SU-DHL-6 (cell line): Measurements from ENCODE around the gene LIFR.

Experiments used
- H2AFZ ChIP-seq: fragments of 200-600 bp; sonication (generic); 2 replicates; pipeline ENCODE4 v1.6.1; 2014; ENCODE audit warnings: low read depth, mild to moderate bottlenecking, moderate library complexity, mixed read lengths, antibody characterized with exemption, low read length; ENCODE audit not compliant: severe bottlenecking
- H3F3A ChIP-seq: fragments of 200-600 bp; shearing (Covaris generic); 2 replicates; pipeline ENCODE4 v1.6.0; 2016; ENCODE audit warnings: antibody characterized with exemption, mild to moderate bottlenecking; ENCODE audit not compliant: insufficient read depth
- H3K27ac ChIP-seq: fragments of 200-600 bp; sonication (generic); 2 replicates; pipeline ENCODE4 v1.5.1; 2016; ENCODE audit warnings: low read depth, mild to moderate bottlenecking, low read length, moderate library complexity, mixed read lengths
- H3K27me3 ChIP-seq: fragments of 200-600 bp; sonication (generic), shearing (Covaris generic); 2 replicates; pipeline ENCODE4 v1.6.0; 2014; ENCODE audit warnings: mild to moderate bottlenecking, low read length
- H3K36me3 ChIP-seq: fragments of 200-600 bp; sonication (generic); 2 replicates; pipeline ENCODE4 v1.6.1; 2014; ENCODE audit warnings: mild to moderate bottlenecking, low read length, mixed read lengths
- H3K4me2 ChIP-seq: fragments of 300-600, 200-600 bp; shearing (Covaris generic), sonication (generic); 2 replicates; pipeline ENCODE4 v1.6.0; 2014; ENCODE audit warnings: low read length, low read depth, mild to moderate bottlenecking; ENCODE audit not compliant: poor library complexity, severe bottlenecking
- H3K4me3 ChIP-seq: fragments of 200-600 bp; sonication (generic); 2 replicates; pipeline ENCODE4 v1.5.1; 2014; ENCODE audit warnings: antibody characterized with exemption, low read length, mild to moderate bottlenecking, mixed read lengths; ENCODE audit not compliant: insufficient read depth, poor library complexity, severe bottlenecking
- H3K79me2 ChIP-seq: fragments of 200-600 bp; sonication (generic); 2 replicates; pipeline ENCODE4 v1.6.1; 2014; ENCODE audit warnings: mild to moderate bottlenecking, low read length, moderate library complexity; ENCODE audit not compliant: insufficient read depth
- H3K9ac ChIP-seq: fragments of 200-600 bp; sonication (generic); 2 replicates; pipeline ENCODE4 v1.7.0; 2014; ENCODE audit warnings: mild to moderate bottlenecking, low read length
- H3K9me2 ChIP-seq: fragments of 200-600 bp; sonication (generic); replicated peaks from 2 replicates; pipeline ENCODE4 v1.6.1; 2014; ENCODE audit warnings: low read length; ENCODE audit not compliant: insufficient read depth
- H3K9me3 ChIP-seq: fragments of 200-600 bp; sonication (generic); 2 replicates; pipeline ENCODE4 v1.6.1; 2014; ENCODE audit warnings: low read length, mixed read lengths; ENCODE audit not compliant: insufficient read depth
- H4K20me1 ChIP-seq: fragments of 200-600 bp; sonication (generic); 2 replicates; pipeline ENCODE4 v1.6.1; 2014; ENCODE audit warnings: low read depth, mild to moderate bottlenecking, antibody characterized with exemption, low read length, moderate library complexity, mixed read lengths
- CTCF ChIP-seq: fragments of 200-600 bp; sonication (generic); IDR thresholded peaks from one replicate; pipeline ENCODE4 v1.5.1; 2017; ENCODE audit warnings: antibody characterized with exemption, mild to moderate bottlenecking, low read length, moderate library complexity; ENCODE audit not compliant: insufficient read depth, poor library complexity, severe bottlenecking
- EZH2phosphoT487 ChIP-seq: fragments of 200-600 bp; sonication (generic), shearing (Covaris generic); conservative IDR thresholded peaks from 2 replicates; pipeline ENCODE4 v1.6.1; 2018; ENCODE audit warnings: mild to moderate bottlenecking, antibody characterized with exemption, low read length, moderate library complexity, mixed read lengths

Gene LIFR

GRCh38 chr5:38537505-38537904 is 18.9 kb downstream of the LIFR start:
- Histone ChIP-seq H3K4me3 (no peak overlapping the region), H3K9me2 (no peaks in the 10 kb centered on the region), H3F3A (no peaks in the 10 kb centered on the region), H3K27me3 (no peaks in the 10 kb centered on the region), H3K9me3 (no peaks in the 10 kb centered on the region), H3K27ac (no peak overlapping the region), H3K36me3 (no peaks in the 10 kb centered on the region), H3K4me2 (no peak overlapping the region), H3K9ac (no peak overlapping the region), H4K20me1 (no peaks in the 10 kb centered on the region), H3K79me2 (no peaks in the 10 kb centered on the region), H2AFZ (no peak overlapping the region)
- TF ChIP-seq CTCF: no peak

GRCh38 chr5:38536968-38537367 is 19.5 kb downstream of the LIFR start:
- Histone ChIP-seq H3K27ac (no peak overlapping the region), H4K20me1 (no peaks in the 10 kb centered on the region), H3K79me2 (no peaks in the 10 kb centered on the region), H3K27me3 (no peaks in the 10 kb centered on the region), H3K9me2 (no peaks in the 10 kb centered on the region), H3K9ac (no peak overlapping the region), H3K4me2 (no peak overlapping the region), H3F3A (no peaks in the 10 kb centered on the region), H3K36me3 (no peaks in the 10 kb centered on the region), H2AFZ (no peak overlapping the region), H3K9me3 (no peaks in the 10 kb centered on the region), H3K4me3 (no peak overlapping the region)
- TF ChIP-seq CTCF: no peak
- no peak for TF ChIP-seq EZH2phosphoT487

GRCh38 chr5:38535845-38536244 is 20.6 kb downstream of the LIFR start:
- Histone ChIP-seq H3K36me3 (no peaks in the 10 kb centered on the region), H3K9me3 (no peaks in the 10 kb centered on the region), H3K9me2 (no peaks in the 10 kb centered on the region), H4K20me1 (no peaks in the 10 kb centered on the region), H3K9ac (no peak overlapping the region), H3K79me2 (no peaks in the 10 kb centered on the region), H3K4me2 (no peak overlapping the region), H3K27me3 (no peaks in the 10 kb centered on the region), H3K4me3 (no peak overlapping the region), H3F3A (no peaks in the 10 kb centered on the region), H2AFZ (no peak overlapping the region), H3K27ac (no peak overlapping the region)
- TF ChIP-seq EZH2phosphoT487: no peak
- no peak for TF ChIP-seq CTCF
